SK-N-SH (cell line): ENCODE data around the gene CPB2. TPM values are rescaled to one million over a fixed set of nuclear protein-coding genes. Genes with fewer than 3 reads are reported as not detected.

Experiments
- CTCF ChIA-PET: fragments of 300-600, 350-600 bp; formaldehyde crosslinking; extraction: SDS; loops from one replicate; lab custom pipeline; 2021; lab: Yijun Ruan, JAX
- POLR2A ChIA-PET: fragments of 350-600 bp; sonication (Branson Sonifier 250); formaldehyde crosslinking; extraction: SDS; loops from one replicate; lab custom pipeline; 2020; ENCODE audit warnings: antibody characterized with exemption, inconsistent platforms; lab: Yijun Ruan, JAX
- DNase-seq: peaks from one replicate; pipeline ENCODE4 v3.0.0; 2012
- H2AFZ ChIP-seq: fragments of 200-600 bp; sonication (generic); 2 replicates; pipeline ENCODE4 v1.8.1; 2016; ENCODE audit warnings: antibody characterized with exemption, mild to moderate bottlenecking, low read depth
- H3F3A ChIP-seq: fragments of 200-600 bp; sonication (generic); replicated peaks from 2 replicates; pipeline ENCODE3; 2016; ENCODE audit warnings: antibody characterized with exemption, mild to moderate bottlenecking; ENCODE audit not compliant: insufficient read depth
- H3K27ac ChIP-seq, 2 experiments: fragments of 200-500 bp in 1 of 2; fragments of 200-600 bp in 1 of 2; sonication (Bioruptor generic) in 1 of 2; sonication (generic), shearing (Covaris generic) in 1 of 2; 2 replicates each; pipeline versions ENCODE4 v1.5.1 to v1.6.1; 2014 to 2016; ENCODE audit warnings: low read depth in 2 of 2, inconsistent platforms in 1 of 2, low read length in 1 of 2, mild to moderate bottlenecking in 1 of 2, mixed read lengths in 1 of 2
- H3K27me3 ChIP-seq: fragments of 200-600 bp; sonication (generic), shearing (Covaris generic); 2 replicates; pipeline ENCODE4 v1.6.1; 2016; ENCODE audit warnings: mixed run types; ENCODE audit not compliant: insufficient read depth
- H3K36me3 ChIP-seq, 2 experiments: fragments of 200-500 bp in 1 of 2; fragments of 200-600 bp in 1 of 2; sonication (Bioruptor generic) in 1 of 2; sonication (generic) in 1 of 2; replicated peaks in 1 of 2; 2 replicates each; pipeline versions ENCODE3 to v1.5.1; 2014 to 2016; ENCODE audit warnings: low read length in 1 of 2, mild to moderate bottlenecking in 1 of 2; ENCODE audit not compliant: insufficient read depth in 2 of 2, control insufficient read depth in 1 of 2
- H3K4me1 ChIP-seq, 2 experiments: fragments of 200-500 bp in 1 of 2; fragments of 200-600 bp in 1 of 2; sonication (Bioruptor generic) in 1 of 2; sonication (generic), shearing (Covaris generic) in 1 of 2; 2 replicates each; pipeline versions ENCODE4 v1.5.1 to v1.6.1; 2014 to 2016; ENCODE audit warnings: low read depth in 1 of 2, low read length in 1 of 2, mixed run types in 1 of 2; ENCODE audit not compliant: insufficient read depth in 2 of 2, control insufficient read depth in 1 of 2
- H3K4me2 ChIP-seq: fragments of 200-600 bp; sonication (generic), shearing (Covaris generic); 2 replicates; pipeline ENCODE4 v1.6.1; 2017; ENCODE audit warnings: mixed run types
- H3K4me3 ChIP-seq, 2 experiments: fragments of 200-500 bp in 1 of 2; fragments of 200-600 bp in 1 of 2; sonication (Bioruptor generic) in 1 of 2; sonication (generic), shearing (Covaris generic) in 1 of 2; 2 replicates each; pipeline versions ENCODE4 v1.5.1 to v1.8.1; 2014 to 2016; ENCODE audit warnings: low read depth in 2 of 2, inconsistent platforms in 1 of 2, low read length in 1 of 2, mild to moderate bottlenecking in 1 of 2, mixed read lengths in 1 of 2, moderate library complexity in 1 of 2
- H3K79me2 ChIP-seq: fragments of 200-600 bp; sonication (generic); 2 replicates; pipeline ENCODE4 v1.8.1; 2017; ENCODE audit warnings: mild to moderate bottlenecking; ENCODE audit not compliant: insufficient read depth
- H3K9ac ChIP-seq: fragments of 200-600 bp; sonication (generic); 2 replicates; pipeline ENCODE4 v1.6.1; 2017; ENCODE audit warnings: mixed run types
- H3K9me2 ChIP-seq: fragments of 200-600 bp; sonication (generic); 2 replicates; pipeline ENCODE4 v1.6.1; 2017; ENCODE audit warnings: mixed run types
- H3K9me3 ChIP-seq: fragments of 200-600 bp; sonication (generic); 2 replicates; pipeline ENCODE4 v1.6.1; 2017; ENCODE audit warnings: mixed run types, mild to moderate bottlenecking, moderate library complexity
- H4K20me1 ChIP-seq: fragments of 200-600 bp; sonication (generic); 2 replicates; pipeline ENCODE4 v1.6.1; 2017; ENCODE audit warnings: mild to moderate bottlenecking, mixed run types; ENCODE audit not compliant: insufficient read depth
- EP300 ChIP-seq, 2 experiments: IDR thresholded peaks; 2 replicates each; pipeline versions ENCODE4 v1.4.0 to v1.6.1; 2012; ENCODE audit warnings: borderline replicate concordance in 1 of 2, low read depth in 1 of 2, low read length in 1 of 2
- FOXM1 ChIP-seq: IDR thresholded peaks from 2 replicates; pipeline ENCODE4 v1.4.0; 2012; ENCODE audit warnings: low read depth, mild to moderate bottlenecking
- MAX ChIP-seq: IDR thresholded peaks from 2 replicates; pipeline ENCODE4 v1.4.0; 2012; ENCODE audit warnings: low read depth
- MEF2A ChIP-seq: IDR thresholded peaks from 2 replicates; pipeline ENCODE4 v1.4.0; 2012; ENCODE audit warnings: low read depth, borderline replicate concordance
- MXI1 ChIP-seq: IDR thresholded peaks from 2 replicates; pipeline ENCODE4 v1.6.1; 2012; ENCODE audit warnings: mild to moderate bottlenecking, low read depth, low read length, improper control_type of control experiment
- RAD21 ChIP-seq: IDR thresholded peaks from 2 replicates; pipeline ENCODE4 v1.6.1; 2012; ENCODE audit warnings: mild to moderate bottlenecking, low read length
- RFX5 ChIP-seq: IDR thresholded peaks from 2 replicates; pipeline ENCODE4 v1.6.1; 2012; ENCODE audit warnings: mild to moderate bottlenecking, improper control_type of control experiment, low read length
- SIN3A ChIP-seq: IDR thresholded peaks from 2 replicates; pipeline ENCODE4 v1.6.1; 2012; ENCODE audit warnings: low read depth, mild to moderate bottlenecking, low read length, moderate library complexity, borderline replicate concordance
- TAF1 ChIP-seq: IDR thresholded peaks from 2 replicates; pipeline ENCODE4 v1.6.1; 2012; ENCODE audit warnings: low read depth, mild to moderate bottlenecking, low read length, moderate library complexity, borderline replicate concordance
- TEAD4 ChIP-seq: IDR thresholded peaks from 2 replicates; pipeline ENCODE4 v1.4.0; 2012; ENCODE audit warnings: mild to moderate bottlenecking, borderline replicate concordance; ENCODE audit not compliant: insufficient read depth
- WGBS: methylation state at CpG from one replicate; pipeline ENCODE4 v1.1.6; 2017; ENCODE audit warnings: low lambda C conversion rate; 5-methylcytosine and 5-hydroxymethylcytosine counted together
- polyA plus RNA-seq, 3 experiments: library from polyadenylated mRNA; depleted of rRNA; stranded (reverse); fragments of >200 nt; gene quantifications; 2 replicates each; pipeline ENCODE4 v1.2.3, GENCODE V29; 2012
- TF ChIP-seq, protein P1 (sequence below): IDR thresholded peaks from 2 replicates; pipeline ENCODE4; 2012

Gene CPB2
- polyA plus RNA-seq, 1 of the 3 experiments (the other 2 are of a cell fraction) = not detected

DNA sequence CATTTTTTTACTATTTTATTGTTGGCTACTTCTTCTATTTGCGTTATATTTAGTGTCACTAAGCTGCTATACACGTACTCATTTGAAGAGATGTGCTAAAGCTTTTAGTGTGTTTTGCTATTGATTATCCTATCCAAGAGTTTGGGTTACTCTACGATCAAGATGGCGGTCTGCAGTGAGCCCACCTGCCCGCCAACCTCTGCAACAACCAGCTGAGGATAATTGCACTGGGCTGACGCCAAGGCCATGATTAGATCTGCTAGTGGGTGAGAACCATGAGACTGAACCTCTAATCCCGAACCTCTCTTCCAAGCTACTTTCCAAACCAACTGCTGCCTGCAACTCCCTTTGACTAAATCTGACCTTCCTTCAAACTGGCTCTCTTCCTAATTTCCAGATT, 1.8 kb downstream of the CPB2 start:
- Histone ChIP-seq H3K4me3 (no peak overlapping the region), H3K9me2 (no peaks in the 10 kb centered on the region), H3K4me1 (peaks cover 0 to 4% of the 10 kb centered on the region in 2 experiments; a peak in 1 of 4 replicates), H3K27me3 (no peaks in the 10 kb centered on the region; the same call in 1 of the 2 replicates), H3F3A (no peaks in the 10 kb centered on the region), H3K9ac (no peak overlapping the region), H3K27ac (no peak overlapping the region), H3K79me2 (no peaks in the 10 kb centered on the region), H4K20me1 (no peaks in the 10 kb centered on the region), H3K9me3 (no peaks in the 10 kb centered on the region), H3K36me3 (no peaks in the 10 kb centered on the region), H2AFZ (no peak overlapping the region), H3K4me2 (no peak overlapping the region)
- TF ChIP-seq FOXM1 (no peak), RFX5 (no peak), MXI1 (no peak), MEF2A (no peak), RAD21 (no peak)
- TF ChIP-seq, protein P1, sequence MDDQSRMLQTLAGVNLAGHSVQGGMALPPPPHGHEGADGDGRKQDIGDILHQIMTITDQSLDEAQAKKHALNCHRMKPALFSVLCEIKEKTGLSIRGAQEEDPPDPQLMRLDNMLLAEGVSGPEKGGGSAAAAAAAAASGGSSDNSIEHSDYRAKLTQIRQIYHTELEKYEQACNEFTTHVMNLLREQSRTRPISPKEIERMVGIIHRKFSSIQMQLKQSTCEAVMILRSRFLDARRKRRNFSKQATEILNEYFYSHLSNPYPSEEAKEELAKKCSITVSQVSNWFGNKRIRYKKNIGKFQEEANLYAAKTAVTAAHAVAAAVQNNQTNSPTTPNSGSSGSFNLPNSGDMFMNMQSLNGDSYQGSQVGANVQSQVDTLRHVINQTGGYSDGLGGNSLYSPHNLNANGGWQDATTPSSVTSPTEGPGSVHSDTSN = no peak
- no peak for DNase-seq
- CTCF ChIA-PET = interaction anchor here (1.2 to 1.9 kb wide), 2 partner anchors 15 to 24 kb away, joined by 3 to 10 read pairs; no protein-coding TSS in a partner anchor
- POLR2A ChIA-PET = no interaction called here
- 61% methylated on average over 7 of the region's 7 CpGs for WGBS

GRCh38 chr13:46102255-46102605, 2.6 kb downstream of the CPB2 start:
- Histone ChIP-seq H3K27me3 (no peaks in the 10 kb centered on the region; the same call in 1 of the 2 replicates), H4K20me1 (no peaks in the 10 kb centered on the region), H3K4me3 (no peak overlapping the region), H3F3A (no peaks in the 10 kb centered on the region), H3K9me3 (no peaks in the 10 kb centered on the region), H3K4me1 (peaks cover 0 to 4% of the 10 kb centered on the region in 2 experiments; a peak in 1 of 4 replicates), H2AFZ (no peak overlapping the region), H3K36me3 (no peaks in the 10 kb centered on the region), H3K9ac (no peak overlapping the region), H3K4me2 (no peak overlapping the region), H3K79me2 (no peaks in the 10 kb centered on the region), H3K27ac (no peak overlapping the region), H3K9me2 (no peaks in the 10 kb centered on the region)
- ChIA-PET POLR2A (interaction anchor here (0.6 kb wide), 1 partner anchor 18 kb away, joined by 4 read pairs; no protein-coding TSS in a partner anchor), CTCF (no interaction called here)
- DNase-seq = no peak
- TF ChIP-seq SIN3A = no peak
- no peak for TF ChIP-seq MXI1
- TF ChIP-seq EP300 (IDR thresholded peaks at IDR 0.05; ENCODE audit: borderline replicate concordance in 1 of 2, low read depth in 1 of 2, low read length in 1 of 2) = no peak
- TF ChIP-seq TEAD4 = no peak
- TF ChIP-seq MAX = no peak
- no peak for TF ChIP-seq RAD21
- no peak for TF ChIP-seq TAF1
